B cell (primary cell): ENCODE measurements around the gene NIPA2. TPM values are rescaled to one million over a fixed set of nuclear protein-coding genes. Genes with fewer than 3 reads are reported as not detected.

Source experiments
- ATAC-seq: fragments of 200-7000 bp; cut with Tn5 transposase; one replicate; pipeline ENCODE4 v1.10.0; 2021; ENCODE audit warnings: low read depth, mild to moderate bottlenecking, moderate number of reproducible peaks, moderate library complexity
- CTCF ChIA-PET: fragments of 350-600 bp; sonication (Branson Sonifier 250); formaldehyde crosslinking; loops from one replicate; lab custom pipeline; 2021; ENCODE audit warnings: antibody characterized with exemption, inconsistent platforms; lab: Charles Lee
- POLR2A ChIA-PET: fragments of 350-600 bp; sonication (Branson Sonifier 250); formaldehyde crosslinking; loops from one replicate; lab custom pipeline; 2021; ENCODE audit warnings: antibody characterized with exemption; lab: Charles Lee
- DNase-seq: peaks from one replicate; pipeline ENCODE4 v3.0.0; 2013
- H2AFZ ChIP-seq: 2 replicates; pipeline ENCODE4 v1.6.1; 2012; ENCODE audit warnings: mild to moderate bottlenecking, low read depth, low read length; ENCODE audit not compliant: insufficient read depth, poor library complexity, severe bottlenecking
- H3K27ac ChIP-seq, 2 donors: 1 replicate in 1 of 2; 2 replicates in 1 of 2; pipeline ENCODE4 v1.5.1; 2012 to 2013; ENCODE audit warnings: low read length in 2 of 2, mild to moderate bottlenecking in 2 of 2, moderate library complexity in 1 of 2
- H3K27me3 ChIP-seq, 4 experiments: fragments of 200-600 bp in 1 of 4; sonication (generic) in 1 of 4; replicated peaks in 1 of 4; 1 replicate in 2 of 4; 2 replicates in 2 of 4; pipeline versions ENCODE4 v1.6.1 to v1.7.0; 2013 to 2016; ENCODE audit warnings: low read length in 3 of 4, mild to moderate bottlenecking in 2 of 4, mixed read lengths in 1 of 4, moderate library complexity in 1 of 4; ENCODE audit not compliant: insufficient read depth in 4 of 4, control insufficient read depth in 3 of 4; ENCODE audit errors: control extremely low read depth in 1 of 4
- H3K36me3 ChIP-seq, 2 experiments: replicated peaks in 1 of 2; 1 replicate in 1 of 2; 2 replicates in 1 of 2; pipeline versions ENCODE4 v1.6.1 to v1.7.1; 2013; ENCODE audit warnings: low read length in 1 of 2; ENCODE audit not compliant: insufficient read depth in 2 of 2, control insufficient read depth in 1 of 2; ENCODE audit errors: control extremely low read depth in 1 of 2, extremely low read depth in 1 of 2
- H3K4me1 ChIP-seq, 2 donors: fragments of 200-600 bp in 1 of 2; sonication (generic) in 1 of 2; 1 replicate in 1 of 2; 2 replicates in 1 of 2; pipeline versions ENCODE4 v1.5.1 to v1.6.1; 2013 to 2017; ENCODE audit warnings: low read length in 2 of 2; ENCODE audit not compliant: control insufficient read depth in 2 of 2, insufficient read depth in 2 of 2
- H3K4me2 ChIP-seq: replicated peaks from 2 replicates; pipeline ENCODE3; 2012; ENCODE audit warnings: mild to moderate bottlenecking, low read depth, low read length; ENCODE audit not compliant: poor library complexity, severe bottlenecking
- H3K4me3 ChIP-seq, 5 experiments: fragments of 200-600 bp in 1 of 5; sonication (generic) in 1 of 5; 1 replicate in 3 of 5; 2 replicates in 2 of 5; pipeline versions ENCODE4 v1.5.1 to v1.7.0; 2011 to 2016; ENCODE audit warnings: low read length in 4 of 5, mild to moderate bottlenecking in 4 of 5, low read depth in 2 of 5, control low read depth in 1 of 5, moderate library complexity in 1 of 5; ENCODE audit not compliant: insufficient read depth in 1 of 5; ENCODE audit errors: control extremely low read depth in 1 of 5, extremely low read depth in 1 of 5
- H3K79me2 ChIP-seq: fragments of 200-600 bp; sonication (generic); one replicate; pipeline ENCODE4 v1.6.0; 2016; ENCODE audit warnings: low read length; ENCODE audit not compliant: control insufficient read depth, insufficient read depth
- H3K9ac ChIP-seq: fragments of 200-600 bp; sonication (generic); 2 replicates; pipeline ENCODE4 v1.6.1; 2017; ENCODE audit warnings: mild to moderate bottlenecking, low read length, moderate library complexity
- H3K9me3 ChIP-seq, 3 donors: one replicate each; pipeline versions ENCODE4 v1.6.1 to v1.7.1; 2013; ENCODE audit warnings: low read length in 2 of 3; ENCODE audit not compliant: control insufficient read depth in 2 of 3, insufficient read depth in 1 of 3; ENCODE audit errors: control extremely low read depth in 1 of 3
- H4K20me1 ChIP-seq: 2 replicates; pipeline ENCODE4 v1.6.0; 2012; ENCODE audit warnings: mild to moderate bottlenecking, low read length; ENCODE audit not compliant: insufficient read depth, control insufficient read depth, poor library complexity, severe bottlenecking
- H3K27ac Mint-ChIP-seq: one replicate; pipeline ENCODE4 v1.8.0; 2021; ENCODE audit warnings: mixed read lengths
- H3K27me3 Mint-ChIP-seq: one replicate; pipeline ENCODE4 v1.8.0; 2021; ENCODE audit warnings: mixed read lengths
- H3K4me1 Mint-ChIP-seq: one replicate; pipeline ENCODE4 v1.8.0; 2021; ENCODE audit warnings: mixed read lengths
- H3K4me3 Mint-ChIP-seq: one replicate; pipeline ENCODE4 v1.8.0; 2021; ENCODE audit warnings: mixed read lengths
- H3K9me3 Mint-ChIP-seq: one replicate; pipeline ENCODE4 v1.8.0; 2022; ENCODE audit warnings: mixed read lengths; ENCODE audit not compliant: insufficient read depth
- CTCF ChIP-seq: fragments of 200-600 bp; IDR thresholded peaks from one replicate; pipeline ENCODE4 v1.8.0; 2022; ENCODE audit warnings: antibody characterized with exemption, mild to moderate bottlenecking
- EZH2 ChIP-seq: IDR thresholded peaks from 2 replicates; pipeline ENCODE4 v1.6.1; 2012; ENCODE audit warnings: borderline replicate concordance, low read depth, mild to moderate bottlenecking, moderate library complexity, low read length; ENCODE audit not compliant: insufficient read depth, poor library complexity, severe bottlenecking
- WGBS: methylation state at CpG from one replicate; pipeline ENCODE4 v1.1.5; 2013; ENCODE audit warnings: missing lambda C conversion rate; ENCODE audit not compliant: insufficient coverage; 5-methylcytosine and 5-hydroxymethylcytosine counted together
- intact Hi-C: fragments of 100-400 bp; cut with micrococcal nuclease; formaldehyde crosslinking; loops from one replicate; pipeline ENCODE4 v1.10.0; 2022
- polyA plus RNA-seq: library from polyadenylated mRNA; depleted of rRNA; stranded (reverse); fragments of >200 nt; gene quantifications from 2 replicates; pipeline ENCODE4 v1.2.3, GENCODE V29; 2012
- total RNA-seq, 2 donors: library from RNA; stranded (reverse); fragments of 120-200 nt in 1 of 2; gene quantifications; 1 replicate in 1 of 2; 2 replicates in 1 of 2; pipeline versions ENCODE4 v1.2.3 to v1.2.4, GENCODE V29; 2013 to 2022

NIPA2 gene
- total and polyA plus RNA-seq, 2 donors (not counting 1 experiment from before 2014, with no cell fraction given): 47.1 to 65.3 TPM

GRCh38 chr15:22903961-22904534 is 65.6 kb downstream of the NIPA2 start:
- WGBS: 94% methylated on average over 19 of the region's 19 CpGs
- no peaks in the 10 kb centered on the region for H3K9me3 Mint-ChIP-seq
- Histone ChIP-seq H3K27me3 (no peaks in the 10 kb centered on the region), H3K27ac (no peak overlapping the region), H3K36me3 (no peaks in the 10 kb centered on the region), H3K79me2 (no peaks in the 10 kb centered on the region), H3K9me3 (no peaks in the 10 kb centered on the region), H2AFZ (no peak overlapping the region), H3K4me1 (no peaks in the 10 kb centered on the region), H3K9ac (no peak overlapping the region), H3K4me3 (no peak overlapping the region), H4K20me1 (no peaks in the 10 kb centered on the region), H3K4me2 (no peak overlapping the region)
- H3K27me3 Mint-ChIP-seq: no peaks in the 10 kb centered on the region
- TF ChIP-seq EZH2 (no peak), CTCF (no peak)
- DNase-seq (no peak), ATAC-seq (no peak)
- ChIA-PET POLR2A (no interaction called here), CTCF (no interaction called here)
- peaks cover 6% of the 10 kb centered on the region for H3K4me1 Mint-ChIP-seq
- intact Hi-C loops: no loop called here
- H3K4me3 Mint-ChIP-seq: no peak overlapping the region
- no peak overlapping the region for H3K27ac Mint-ChIP-seq

DNA sequence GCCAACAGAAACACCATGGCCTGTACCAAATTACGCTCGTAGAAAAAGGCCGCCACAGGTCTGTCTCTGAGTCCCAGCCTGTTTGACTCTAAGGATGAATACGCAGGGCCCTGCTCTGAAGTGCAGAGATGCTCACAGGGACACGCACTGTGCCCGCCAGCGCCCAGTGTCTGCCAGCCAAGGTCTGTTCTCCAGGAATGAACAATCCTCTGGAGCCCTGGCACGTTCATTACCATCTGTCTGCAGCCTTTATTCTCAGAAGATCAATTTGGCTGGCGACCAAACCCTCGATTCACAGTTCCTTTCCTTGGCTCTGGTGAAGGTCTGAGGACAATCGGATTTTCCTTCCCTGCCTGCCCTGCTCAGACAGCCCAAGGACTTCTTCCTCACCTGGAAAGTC is 66.3 kb downstream of the NIPA2 start:
- Histone ChIP-seq H4K20me1 (no peaks in the 10 kb centered on the region), H3K27me3 (no peaks in the 10 kb centered on the region), H3K9ac (no peak overlapping the region), H3K79me2 (no peaks in the 10 kb centered on the region), H2AFZ (no peak overlapping the region), H3K9me3 (no peaks in the 10 kb centered on the region), H3K27ac (no peak overlapping the region), H3K4me1 (no peaks in the 10 kb centered on the region), H3K4me3 (no peak overlapping the region), H3K4me2 (no peak overlapping the region), H3K36me3 (no peaks in the 10 kb centered on the region)
- Mint-ChIP-seq H3K4me1 (peaks cover 6% of the 10 kb centered on the region), H3K9me3 (no peaks in the 10 kb centered on the region), H3K27me3 (no peaks in the 10 kb centered on the region), H3K27ac (no peak overlapping the region), H3K4me3 (no peak overlapping the region)
- POLR2A ChIA-PET: no interaction called here
- CTCF ChIA-PET: no interaction called here
- intact Hi-C loops: no loop called here
- WGBS: 95% methylated on average over 10 of the region's 11 CpGs
- ATAC-seq (no peak), DNase-seq (no peak)
- TF ChIP-seq EZH2 (no peak), CTCF (no peak)
